A673 (cell line): ENCODE results near the gene WDR87. TPM values are rescaled to one million over a fixed set of nuclear protein-coding genes. Genes with fewer than 3 reads are reported as not detected.
A peak's percentile ranks its signal among the peaks of the same experiment; 100 is the strongest.

ENCODE experiments used
- Bru-seq: library from RNA; stranded (reverse); fragments of 400-500 nt; gene quantifications from one replicate; lab custom pipeline; 2021; lab: Mats Ljungman, UMichigan
- BruChase-seq, 2 experiments: library from RNA; stranded (reverse); fragments of 400-500 nt; gene quantifications; one replicate each; lab custom pipeline; 2021; lab: Mats Ljungman, UMichigan
- BruUV-seq: library from RNA; stranded (reverse); fragments of 400-500 nt; replicated peaks from 2 replicates; lab custom pipeline; 2021; lab: Mats Ljungman, UMichigan
- CTCF ChIA-PET: fragments of 300-600 bp; sonication (Branson Sonifier 250); formaldehyde crosslinking; loops from one replicate; lab custom pipeline; 2022; ENCODE audit warnings: antibody characterized with exemption; lab: Charles Lee
- POLR2A ChIA-PET: fragments of 300-600 bp; sonication (Branson Sonifier 250); formaldehyde crosslinking; loops from one replicate; lab custom pipeline; 2022; ENCODE audit warnings: antibody characterized with exemption; ENCODE audit not compliant: low non-redundant PET; lab: Charles Lee
- DNase-seq: peaks from one replicate; pipeline ENCODE4 v3.0.0-alpha.2; 2015; ENCODE audit warnings: low spot score
- H3K27ac ChIP-seq: fragments of 200-600 bp; sonication (generic); 2 replicates; pipeline ENCODE4 v1.5.1; 2016; ENCODE audit warnings: mixed run types, low read depth, mild to moderate bottlenecking, mixed read lengths, antibody characterized with exemption, low read length; ENCODE audit not compliant: poor library complexity, severe bottlenecking
- H3K27me3 ChIP-seq: fragments of 200-600 bp; sonication (generic); replicated peaks from 2 replicates; pipeline ENCODE4 v1.6.1; 2017; ENCODE audit warnings: mixed run types, low read depth, mild to moderate bottlenecking, mixed read lengths, antibody characterized with exemption, low read length; ENCODE audit not compliant: insufficient read depth, poor library complexity
- H3K36me3 ChIP-seq: fragments of 200-600 bp; sonication (generic); 2 replicates; pipeline ENCODE4 v1.6.1; 2016; ENCODE audit warnings: mixed run types, mild to moderate bottlenecking, mixed read lengths, antibody characterized with exemption, low read length; ENCODE audit not compliant: insufficient read depth, poor library complexity, severe bottlenecking
- H3K4me1 ChIP-seq: fragments of 200-600 bp; sonication (generic); 2 replicates; pipeline ENCODE4 v1.6.1; 2017; ENCODE audit warnings: mixed run types, mild to moderate bottlenecking, mixed read lengths, antibody characterized with exemption, low read length; ENCODE audit not compliant: insufficient read depth, poor library complexity, severe bottlenecking
- H3K4me3 ChIP-seq: fragments of 200-600 bp; sonication (generic); 2 replicates; pipeline ENCODE4 v1.5.1; 2016; ENCODE audit warnings: low read depth, mixed run types, mild to moderate bottlenecking, mixed read lengths, low read length; ENCODE audit not compliant: poor library complexity, severe bottlenecking
- H3K9me3 ChIP-seq: fragments of 200-600 bp; sonication (generic); 2 replicates; pipeline ENCODE4 v1.6.1; 2016; ENCODE audit warnings: mixed run types, low read depth, mild to moderate bottlenecking, mixed read lengths, antibody characterized with exemption, low read length; ENCODE audit not compliant: poor library complexity, severe bottlenecking
- CTCF ChIP-seq: fragments of 300-800, 200-600 bp; sonication (generic); conservative IDR thresholded peaks from 2 replicates; pipeline ENCODE4 v1.5.1; 2017; ENCODE audit warnings: low read depth, mild to moderate bottlenecking, antibody characterized with exemption, low read length, moderate library complexity, mixed read lengths
- EZH2 ChIP-seq: fragments of 200-600 bp; sonication (generic); IDR thresholded peaks from 2 replicates; pipeline ENCODE4 v1.6.1; 2017; ENCODE audit warnings: borderline replicate concordance, low read depth, mild to moderate bottlenecking, mixed read lengths, antibody characterized with exemption, low read length; ENCODE audit not compliant: poor library complexity, severe bottlenecking
- intact Hi-C: fragments of 100-400 bp; cut with micrococcal nuclease; formaldehyde crosslinking; loops from one replicate; pipeline ENCODE4 v1.10.0; 2022; ENCODE audit not compliant: unreplicated experiment
- long read RNA-seq: library from polyadenylated mRNA; stranded (forward); transcript quantifications from one replicate; pipeline ENCODE4 v2.0.0, GENCODE V29; 2022
- total RNA-seq: library from RNA; stranded (reverse); gene quantifications from 2 replicates; pipeline ENCODE4 v1.2.3, GENCODE V29; 2021

The WDR87 gene
- total RNA-seq (not detected in 2 replicates), Bru-seq, nascent RNA (percentile 4 among the genes with signal in this experiment), BruChase-seq, experiment 1, labeled RNA remaining after a 2-hour chase (not detected), BruChase-seq, experiment 2, labeled RNA remaining after a 6-hour chase (not detected)
- long read RNA-seq: 0 reads

GRCh38 chr19:37905946-37906868 is at the start of gene WDR87:
TSS of gene WDR87 (minus strand) at chr19:37906594. CDS start at chr19:37898239, 8,355 bp downstream.
- peak within 1 kb of the TSS; percentile 91 for H3K4me3 ChIP-seq
- no peaks in the 10 kb centered on the region for H3K9me3 ChIP-seq
- TF ChIP-seq EZH2: no peak
- TF ChIP-seq CTCF: no peak
- H3K27ac ChIP-seq: peak within 1 kb of the TSS; percentile 79
- no peaks in the 10 kb centered on the region for H3K36me3 ChIP-seq
- no peak for DNase-seq
- H3K4me1 ChIP-seq: no peaks in the 10 kb centered on the region
- H3K27me3 ChIP-seq: no peaks in the 10 kb centered on the region
- BruUV-seq: no TSS peak
- CTCF ChIA-PET: interaction anchor here (0.7 to 1.0 kb wide), 3 partner anchors 191 to 1444 kb away, joined by 3 to 6 read pairs (median 3); no protein-coding TSS in a partner anchor
- intact Hi-C loops: loop anchor here (5.0 to 10.0 kb wide), 2 partner anchors 96 to 319 kb away; partner anchors contain the start of gene DPF1
- POLR2A ChIA-PET: no interaction called here

- Histone ChIP-seq H3K4me3 (no peak overlapping the region), H3K27me3 (no peaks in the 10 kb centered on the region), H3K4me1 (peaks cover 6% of the 10 kb centered on the region), H3K9me3 (peaks cover under 1% of the 10 kb centered on the region), H3K27ac (no peak overlapping the region), H3K36me3 (no peaks in the 10 kb centered on the region)
- CTCF ChIA-PET: no interaction called here
- no peak for DNase-seq
- no peak for TF ChIP-seq CTCF
- TF ChIP-seq EZH2: no peak
- intact Hi-C loops: no loop called here
- no TSS peak for BruUV-seq
- POLR2A ChIA-PET: no interaction called here
These were observed 49.6 kb upstream of the WDR87 start for GRCh38 chr19:37955986-37956385.

GRCh38 chr19:37954421-37954874 is 48.1 kb upstream of the WDR87 start:
- DNase-seq: no peak
- H3K27ac ChIP-seq: no peak overlapping the region
- H3K4me3 ChIP-seq: no peak overlapping the region
- H3K4me1 ChIP-seq: peaks cover 6% of the 10 kb centered on the region
- no peaks in the 10 kb centered on the region for H3K36me3 ChIP-seq
- ChIA-PET CTCF (no interaction called here), POLR2A (no interaction called here)
- no TSS peak for BruUV-seq
- H3K27me3 ChIP-seq: no peaks in the 10 kb centered on the region
- no peaks in the 10 kb centered on the region for H3K9me3 ChIP-seq
- intact Hi-C loops: no loop called here
- TF ChIP-seq EZH2 (no peak), CTCF (no peak)
